Forelimb muscle (tissue), 1 donor: ENCODE data around the gene SCAP. TPM values are rescaled to one million over a fixed set of nuclear protein-coding genes. Genes with fewer than 3 reads are reported as not detected.
"Not testable (repeated sequence)": the region's sequence is repeated elsewhere in the genome, so short reads cannot be mapped to it uniquely, and the experiment has no call there.

Source experiments
- DNase-seq: peaks from one replicate; pipeline ENCODE4 v3.0.0-alpha.2; 2013; ENCODE audit warnings: low read depth
- polyA plus RNA-seq: library from polyadenylated mRNA; unstranded; fragments of 120-200 nt; gene quantifications from one replicate; pipeline ENCODE4 v1.2.1, GENCODE V29; 2013; ENCODE audit not compliant: insufficient read length

SCAP gene
- 40.9 TPM for polyA plus RNA-seq

DNA sequence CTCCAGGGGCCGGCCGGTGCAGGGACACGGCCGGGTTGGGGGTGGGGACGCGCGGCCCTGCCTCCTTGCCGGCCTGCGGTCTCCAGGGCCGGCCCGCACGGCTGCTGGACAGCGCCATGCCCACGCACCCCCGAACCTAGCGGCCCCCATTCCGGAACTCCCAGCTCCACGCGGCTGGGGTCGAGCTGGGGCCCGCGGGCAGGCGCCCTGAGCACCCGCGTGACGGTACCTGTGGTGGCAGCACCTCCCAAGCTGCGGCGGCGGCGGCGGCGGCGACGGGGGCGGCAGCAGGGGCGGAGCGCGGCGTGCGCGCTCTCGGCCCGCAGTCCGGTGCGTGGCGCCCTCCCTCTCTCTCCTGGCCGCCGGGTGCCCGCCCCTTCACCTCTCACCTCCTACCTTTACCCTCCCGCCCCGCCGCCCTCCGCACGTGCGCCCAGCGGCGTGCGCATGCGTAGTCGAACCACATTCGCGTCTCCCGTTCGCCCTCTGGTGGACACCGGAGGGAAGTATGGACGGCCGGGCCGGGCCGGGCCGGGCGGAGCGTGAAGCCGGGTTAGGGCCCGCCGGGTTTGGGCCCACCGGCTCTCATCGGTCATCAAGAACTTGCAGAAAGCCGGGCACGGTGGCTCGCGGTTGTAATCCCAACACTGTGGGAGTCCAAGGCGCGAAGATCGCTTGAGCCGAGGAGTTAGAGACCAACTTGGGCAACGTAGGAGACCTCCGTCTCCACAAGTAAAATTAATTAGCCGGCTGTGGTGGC lies at the start of gene SCAP:
Gene SCAP, minus strand, starts transcription at position 372 of the 760 bp plus-strand sequence. CDS start 32,948 bp downstream, outside the sequence.
- DNase-seq, result peak; percentile 48

DNA sequence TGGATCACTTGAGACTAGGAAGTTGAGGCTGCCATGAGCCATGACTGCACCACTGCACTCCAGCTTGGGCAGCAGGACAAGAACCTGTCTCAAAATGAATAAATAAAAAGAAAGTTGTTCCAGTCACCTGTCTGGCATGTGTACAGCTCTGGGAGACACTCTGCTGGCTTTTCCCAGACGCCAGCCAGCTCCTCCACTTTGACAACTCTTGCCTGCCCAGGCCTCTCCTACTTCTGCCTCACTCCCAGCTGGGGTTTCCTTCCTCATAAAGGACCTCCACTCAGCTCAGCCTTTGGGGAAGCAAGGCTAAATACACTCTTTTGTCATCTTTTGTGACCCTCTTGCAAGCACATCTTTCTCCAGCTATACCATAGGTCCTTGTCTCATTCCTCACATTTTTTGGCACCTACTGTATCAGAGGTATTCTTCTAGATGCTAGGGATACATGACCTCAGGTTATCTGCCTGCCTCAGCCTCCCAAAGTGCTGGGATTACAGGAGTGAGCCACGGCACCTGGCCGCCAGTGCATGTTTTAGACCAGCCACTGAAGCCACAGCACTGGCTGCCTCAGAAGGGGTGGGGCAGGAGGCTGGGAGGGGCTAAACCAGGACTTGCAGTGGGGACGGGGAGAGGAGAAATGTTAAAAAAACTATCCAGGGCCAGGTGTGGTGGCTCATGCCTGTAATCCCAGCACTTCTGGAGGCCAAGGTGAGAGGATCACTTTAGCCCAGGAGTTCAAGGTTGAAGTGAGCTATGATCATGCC lies 47.8 kb upstream of the SCAP start:
- DNase-seq, result no peak

DNA sequence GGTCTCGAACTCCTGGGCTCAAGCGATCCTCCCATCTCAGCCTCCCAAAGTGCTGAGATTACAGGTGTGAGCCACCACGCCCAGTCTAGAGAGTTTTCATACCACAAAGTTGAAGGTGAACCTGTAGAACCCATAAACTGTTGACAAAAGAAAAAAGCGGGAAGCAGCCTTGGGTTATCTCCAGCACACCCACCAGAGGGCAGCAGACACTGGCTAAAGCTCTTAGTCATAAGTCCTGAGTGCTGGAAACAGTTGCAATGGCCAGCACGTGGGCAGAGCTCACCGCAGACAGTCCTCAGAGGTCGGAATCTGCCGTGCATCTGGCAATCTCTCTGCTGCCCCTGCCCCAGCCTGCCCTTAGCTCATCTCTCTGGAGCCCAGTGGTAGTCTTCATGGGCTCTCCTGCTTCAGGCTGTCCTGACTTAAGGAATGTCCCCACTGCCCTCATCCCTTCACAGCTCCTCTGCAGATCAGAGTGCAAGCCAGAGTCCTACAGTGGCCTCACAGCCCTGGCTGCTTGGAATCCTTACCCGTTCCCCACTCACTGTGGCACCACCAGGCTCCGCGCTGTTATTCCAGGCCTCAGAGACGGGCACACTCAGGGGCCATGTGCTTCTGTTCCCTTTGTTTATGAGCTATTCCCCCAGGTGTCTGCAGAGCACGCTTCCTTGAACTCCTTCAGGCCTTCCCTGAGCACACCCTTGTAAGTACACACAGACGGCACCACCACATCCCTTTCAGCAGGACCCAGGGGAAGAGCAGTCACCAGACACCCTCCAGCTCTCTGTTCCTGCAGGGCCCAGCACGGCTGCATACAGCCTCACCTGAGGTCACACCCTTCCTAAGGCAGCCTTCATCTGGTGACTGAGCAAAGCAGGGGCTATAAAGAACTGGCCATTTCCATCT lies 46.6 kb upstream of the SCAP start:
- DNase-seq, result peak; percentile 74

DNA sequence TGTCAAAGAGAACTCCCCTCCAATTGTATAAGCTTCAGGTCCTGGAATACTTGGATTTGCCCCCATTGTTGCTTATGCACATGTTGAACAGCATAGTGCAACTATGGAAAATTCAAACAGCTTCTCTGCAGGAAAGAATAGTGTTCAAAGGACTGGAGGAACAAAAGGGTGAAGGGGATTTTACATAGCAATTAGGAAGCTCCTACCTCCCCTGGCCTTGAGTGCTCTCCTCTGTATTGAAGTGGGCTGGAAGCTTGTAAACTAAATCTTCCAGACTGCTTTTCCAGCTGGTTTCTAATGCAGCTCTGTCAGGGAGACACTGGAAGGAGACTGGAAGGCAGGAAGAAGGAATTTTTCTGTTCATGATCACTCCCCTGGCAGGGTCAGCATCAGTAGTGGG lies 45.0 kb upstream of the SCAP start:
- no peak for DNase-seq

DNA sequence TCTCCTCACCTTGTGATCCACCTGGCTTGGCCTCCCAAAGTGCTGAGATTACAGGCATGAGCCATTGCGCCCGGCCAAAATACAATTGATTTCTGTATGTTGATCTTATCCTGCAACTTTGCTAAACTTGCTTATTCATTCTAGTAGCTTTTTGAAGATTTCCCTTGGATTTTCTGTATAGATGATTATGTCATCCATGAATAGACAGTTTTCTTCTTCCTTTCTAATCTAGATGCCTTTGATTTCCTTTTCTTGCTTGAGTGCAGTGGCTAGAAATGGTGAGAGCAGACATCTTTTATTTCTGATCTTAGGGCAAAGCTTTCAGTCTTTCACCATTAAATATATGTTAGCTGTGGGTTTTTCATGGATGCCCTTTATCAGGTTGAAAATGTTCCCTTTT lies 42.2 kb upstream of the SCAP start:
- DNase-seq, result no peak

DNA sequence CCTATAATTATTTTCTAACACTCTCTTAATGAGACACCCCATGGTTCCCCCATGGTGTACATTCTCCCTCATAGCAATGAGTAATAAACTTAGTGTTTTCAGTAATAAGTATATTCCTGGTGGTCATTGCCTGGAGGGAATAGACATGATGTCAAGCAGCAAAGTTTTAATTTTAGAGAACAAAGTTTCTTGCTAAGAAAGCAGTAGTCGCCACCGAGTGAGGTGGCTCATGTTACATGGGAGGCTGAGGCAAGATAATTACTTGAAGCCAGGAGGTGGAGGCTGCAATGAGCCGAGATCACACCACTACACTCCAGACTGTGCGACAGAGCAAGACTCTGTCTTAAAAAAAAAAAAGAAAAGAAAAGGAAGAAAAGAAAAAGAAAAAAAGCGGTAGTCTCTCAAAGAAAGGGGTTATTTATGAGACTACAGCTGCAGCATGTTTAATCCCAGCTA lies 40.2 kb upstream of the SCAP start:
- no peak for DNase-seq

DNA sequence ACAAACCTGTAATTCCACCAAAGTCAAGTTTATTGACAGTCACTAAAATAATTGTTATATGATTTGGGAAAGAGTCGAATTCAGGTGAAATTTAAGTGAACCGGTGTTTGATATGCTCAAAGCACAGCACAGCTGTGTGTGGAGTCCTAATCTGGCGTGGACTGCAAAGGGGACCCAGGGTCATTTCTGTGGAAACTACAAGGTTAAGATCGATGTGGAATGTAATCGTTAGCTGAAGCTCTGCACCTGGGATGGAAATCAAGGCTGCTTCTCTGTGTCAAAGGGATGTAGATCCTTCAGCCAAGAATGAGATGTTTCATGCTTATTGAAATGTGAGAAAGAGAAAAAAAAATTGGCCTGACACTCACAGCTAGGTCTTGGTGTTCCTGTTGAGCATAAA lies 39.4 kb upstream of the SCAP start:
- no peak for DNase-seq

DNA sequence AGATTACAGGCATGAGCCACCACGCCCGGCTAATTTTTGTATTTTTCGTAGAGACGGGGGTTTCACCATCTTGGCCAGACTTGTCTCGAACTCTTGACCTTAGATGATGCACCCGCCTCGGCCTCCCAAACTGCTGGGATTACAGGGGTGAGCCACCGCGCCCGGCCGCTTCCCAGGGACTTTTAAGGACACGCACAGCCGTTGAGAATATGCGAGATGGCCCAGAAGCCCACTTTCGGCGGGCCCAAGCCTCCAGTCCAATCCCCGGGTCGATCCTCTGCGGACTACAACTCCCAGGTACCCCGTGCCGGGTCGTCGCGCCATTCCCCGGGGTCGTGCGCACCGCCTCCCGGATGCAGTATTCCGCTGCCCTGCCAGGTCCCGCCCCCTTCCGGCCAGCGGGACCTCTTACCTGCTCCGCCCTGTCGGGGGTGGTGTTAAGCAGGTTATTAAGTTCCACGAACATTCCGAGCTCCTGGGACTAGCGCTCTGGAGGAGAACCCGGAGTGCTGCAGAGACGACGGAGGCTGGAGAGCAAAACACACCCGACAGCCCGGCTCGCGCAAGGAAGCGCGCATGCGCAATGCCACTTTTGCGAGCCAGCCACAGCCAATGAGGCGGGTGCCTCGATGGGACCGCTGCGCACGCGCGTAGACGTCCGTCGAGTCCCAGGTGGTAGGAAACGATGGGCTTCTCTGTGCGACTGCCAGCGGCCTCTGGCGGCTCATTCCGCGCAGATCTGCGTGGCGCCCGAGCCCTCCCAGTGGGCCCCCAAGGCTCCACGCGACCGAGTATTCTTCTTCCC lies 37.6 kb upstream of the SCAP start, which contains the start of gene ELP6:
Gene ELP6, minus strand, starts transcription at position 588 of the 805 bp plus-strand sequence. Its CDS starts 122 bp downstream, at position 466.
- DNase-seq, result peak; percentile 89

DNA sequence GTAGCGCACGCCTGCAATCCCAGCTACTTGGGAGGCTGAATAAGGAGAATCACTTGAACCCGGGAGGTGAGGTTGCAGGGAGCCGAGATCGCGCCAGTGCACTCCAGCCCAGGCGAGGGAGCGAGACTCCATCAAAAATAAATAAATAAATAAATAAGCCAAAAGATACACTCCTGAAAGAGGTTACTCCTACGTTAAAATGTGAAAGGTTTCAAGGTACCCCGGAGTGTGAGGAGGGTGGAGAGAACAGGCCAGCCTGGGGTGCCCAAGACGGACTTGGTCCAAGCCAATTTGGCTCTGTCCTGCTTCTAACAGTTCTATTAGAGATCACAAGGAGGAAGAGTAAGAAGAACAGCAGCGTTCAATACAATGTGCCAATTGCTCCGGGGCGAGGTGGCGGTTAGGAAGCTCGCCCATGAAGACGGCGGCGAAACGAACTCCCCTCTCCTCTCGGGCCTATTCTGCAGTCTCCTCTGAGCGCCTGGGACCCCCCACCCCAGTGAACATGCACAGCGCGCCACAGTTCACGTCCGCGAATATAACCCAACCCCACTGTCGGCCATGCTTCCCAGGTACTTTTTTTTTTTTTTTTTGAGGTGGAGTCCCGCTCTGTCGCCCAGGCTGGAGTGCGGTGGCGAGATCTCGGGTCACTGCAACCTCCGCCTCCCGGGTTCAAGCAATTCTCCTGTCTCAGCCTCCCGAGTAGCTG lies 36.8 kb upstream of the SCAP start:
- no peak for DNase-seq

DNA sequence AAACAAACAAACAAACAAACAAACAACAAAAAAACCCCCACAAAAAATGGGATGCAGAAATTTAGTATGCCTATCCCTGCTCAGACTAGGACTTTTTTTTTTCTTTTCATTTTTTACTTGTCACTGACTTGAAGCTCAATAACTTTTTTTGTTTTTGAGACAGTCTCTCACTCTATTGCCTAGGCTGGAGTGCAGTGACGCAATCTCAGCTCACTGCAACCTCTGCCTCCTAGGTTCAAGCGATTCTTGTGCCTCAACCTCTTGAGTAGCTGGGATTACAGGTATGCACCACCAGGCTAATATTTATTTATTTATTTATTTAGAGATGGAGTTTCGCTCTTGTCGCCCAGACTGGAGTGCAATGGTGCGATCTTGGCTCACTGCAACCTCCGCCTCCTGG lies 29.5 kb upstream of the SCAP start:
- DNase-seq, result not testable (repeated sequence)

DNA sequence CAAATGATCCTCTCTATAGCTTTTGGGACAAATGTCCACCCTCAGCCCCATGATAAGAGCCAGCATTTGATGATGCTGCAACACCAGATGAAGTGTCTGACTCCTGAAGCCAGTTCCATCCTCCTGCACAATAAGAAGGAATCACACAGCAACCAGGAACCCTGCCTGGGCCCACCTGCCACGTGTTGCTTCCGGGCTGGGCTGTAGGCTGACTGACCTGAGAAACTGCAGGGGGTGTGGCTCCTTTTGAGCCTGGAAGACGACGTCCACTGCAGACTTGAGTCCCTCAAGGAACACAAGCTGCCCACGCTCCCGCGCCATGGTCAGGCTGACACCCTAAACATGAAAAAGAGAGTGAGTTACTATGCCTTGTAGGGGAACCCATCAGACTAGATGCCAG lies 28.4 kb upstream of the SCAP start:
- no peak for DNase-seq

DNA sequence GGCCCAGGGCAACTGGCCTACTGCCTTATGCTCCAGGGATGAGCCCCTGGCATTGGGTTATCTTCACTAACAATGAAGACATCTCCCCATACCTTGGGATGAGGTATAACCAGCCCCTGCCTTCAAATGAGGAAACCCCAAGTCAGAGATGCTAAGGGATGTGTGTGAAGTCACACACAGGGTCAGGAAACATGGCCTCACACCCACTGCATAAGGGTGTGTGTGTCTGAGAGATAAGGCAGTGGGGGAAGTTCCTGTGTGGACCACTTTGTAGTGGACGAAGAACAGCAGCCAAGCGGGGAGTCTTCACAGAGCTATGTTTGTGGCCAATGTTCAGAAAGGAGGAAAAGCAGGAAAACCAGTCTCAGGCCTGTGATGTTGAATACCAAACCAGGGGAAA lies 27.3 kb upstream of the SCAP start:
- no peak for DNase-seq

DNA sequence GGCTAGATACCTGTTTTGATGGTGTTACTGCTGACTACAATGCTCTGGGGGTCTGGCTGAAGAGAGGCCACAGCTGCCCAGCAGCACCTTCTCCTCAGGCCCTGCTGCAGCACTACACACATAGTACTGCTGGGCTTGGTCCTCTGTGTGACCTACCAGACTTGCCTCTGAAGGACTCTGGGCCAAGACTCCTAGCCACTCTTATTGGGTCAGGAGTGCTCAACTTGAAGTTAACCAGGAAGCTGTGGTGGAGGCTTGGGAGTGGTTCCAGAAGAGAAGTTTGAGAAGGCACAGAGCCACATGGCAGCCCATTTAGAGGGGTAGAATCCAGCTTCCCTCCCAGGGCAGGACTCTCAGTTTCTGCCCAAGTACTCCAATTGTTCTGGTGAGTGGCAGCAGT lies 21.2 kb upstream of the SCAP start:
- DNase-seq, result no peak

DNA sequence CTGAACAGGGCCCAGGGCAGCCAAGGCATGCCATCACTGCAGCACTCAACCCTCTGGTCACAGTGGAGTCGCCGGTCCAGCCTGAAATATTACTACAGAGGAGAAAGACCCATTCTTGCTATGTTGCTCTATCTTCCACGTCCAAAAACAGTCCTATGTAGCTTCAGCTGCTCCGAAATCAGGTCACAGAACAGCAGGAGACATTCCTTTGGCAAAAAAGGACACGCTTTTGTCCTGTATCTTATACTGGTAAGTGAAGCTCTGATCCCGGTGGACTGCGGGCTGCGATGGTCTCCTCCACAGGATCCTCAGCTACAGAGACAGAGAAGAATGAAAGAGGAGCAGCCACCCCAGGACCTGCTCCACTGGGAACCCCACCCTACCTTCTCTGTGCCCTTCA lies 20.1 kb upstream of the SCAP start:
- DNase-seq, result no peak

DNA sequence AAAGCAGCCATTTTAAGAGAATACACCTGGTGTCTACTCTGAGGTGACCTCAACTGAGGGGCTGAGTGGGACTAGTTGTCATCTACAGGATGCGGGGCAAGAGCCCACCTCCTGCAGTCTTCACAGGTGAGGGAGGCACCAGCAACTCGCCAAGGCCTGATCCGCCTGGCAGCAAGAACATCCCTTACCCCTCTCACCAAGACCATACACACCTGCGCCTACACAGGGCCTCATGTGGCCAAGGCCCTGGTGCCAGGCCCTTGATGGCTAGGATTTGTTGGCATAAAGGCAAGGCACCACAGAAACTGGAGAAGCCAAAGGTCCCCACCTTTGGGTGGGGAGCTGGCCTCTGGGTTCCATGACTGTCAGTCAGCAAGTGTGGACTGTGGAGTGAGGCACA lies 19.4 kb upstream of the SCAP start:
- no peak for DNase-seq

DNA sequence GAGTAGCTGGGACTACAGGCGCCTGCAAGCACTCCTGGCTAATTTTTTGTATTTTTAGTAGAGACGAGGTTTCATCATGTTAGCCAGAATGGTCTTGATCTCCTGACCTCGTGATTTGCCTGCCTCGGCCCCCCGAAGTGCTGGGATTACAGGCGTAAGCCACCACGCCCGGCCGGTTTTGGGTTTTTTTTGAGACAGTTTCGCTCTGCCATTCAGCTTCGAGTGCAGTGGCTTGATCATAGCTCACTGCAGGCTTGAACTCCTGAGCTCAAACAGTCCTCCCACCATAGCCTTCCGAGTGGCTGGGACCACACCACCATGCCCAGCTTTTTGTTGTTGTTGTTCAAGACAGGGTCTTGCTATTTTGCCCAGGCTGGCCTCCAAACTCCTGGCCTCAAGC lies 16.0 kb upstream of the SCAP start:
- no peak for DNase-seq

DNA sequence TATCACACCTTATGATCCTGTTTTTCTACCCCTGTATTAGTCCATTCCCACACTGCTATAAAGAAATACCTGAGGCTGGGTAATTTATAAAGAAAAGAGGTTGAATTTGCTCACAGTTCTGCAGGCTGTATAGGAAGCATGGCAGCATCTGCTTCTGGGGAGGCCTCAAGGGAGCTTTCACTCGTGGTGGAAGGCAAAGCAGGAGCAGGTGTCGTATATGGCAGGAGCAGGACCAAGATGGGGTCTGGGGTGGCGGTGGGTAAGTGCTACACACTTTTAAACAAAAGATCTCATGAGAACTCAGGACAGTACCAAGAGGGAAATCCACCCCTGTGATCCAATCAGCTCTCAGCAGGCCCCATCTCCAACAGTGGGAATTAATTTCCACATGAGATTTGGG lies 15.4 kb upstream of the SCAP start:
- no peak for DNase-seq

DNA sequence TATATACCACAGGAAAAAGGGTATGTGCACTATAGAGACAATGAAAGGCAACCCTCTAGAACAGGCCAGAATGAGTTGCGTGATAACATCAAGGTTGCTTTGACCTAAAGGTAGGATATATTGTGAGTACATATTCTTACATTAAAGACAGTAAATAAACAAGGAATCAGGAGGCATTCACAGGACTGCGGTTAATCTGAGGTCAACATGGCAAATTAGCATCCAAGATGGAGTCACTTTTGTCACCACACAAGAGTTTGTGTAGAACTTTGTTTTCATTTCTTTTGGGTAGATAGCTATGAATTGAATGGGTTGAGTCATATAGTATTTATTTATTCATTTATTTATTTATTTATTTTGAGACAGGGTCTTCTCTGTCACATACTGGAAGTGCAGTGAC lies 11.5 kb upstream of the SCAP start:
- no peak for DNase-seq

DNA sequence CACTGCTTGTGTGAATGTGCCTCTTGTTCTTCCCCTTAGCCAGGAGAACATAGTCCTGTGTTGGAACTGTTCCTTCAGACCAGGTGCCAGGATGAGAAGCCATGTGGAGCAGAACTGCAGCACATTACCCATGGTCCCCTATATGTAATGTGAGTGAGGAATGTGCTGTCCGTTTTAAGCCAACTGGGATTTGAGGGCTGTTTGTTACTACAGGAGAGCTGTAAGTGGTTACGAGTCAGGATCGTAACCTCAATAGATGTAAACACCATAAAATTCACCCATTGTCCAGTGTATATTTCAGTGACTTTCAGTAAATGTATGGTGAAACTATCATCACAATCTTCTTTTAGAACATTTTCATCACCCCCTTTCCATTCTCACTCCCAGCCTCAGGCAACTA lies 10.1 kb upstream of the SCAP start:
- DNase-seq, result no peak

DNA sequence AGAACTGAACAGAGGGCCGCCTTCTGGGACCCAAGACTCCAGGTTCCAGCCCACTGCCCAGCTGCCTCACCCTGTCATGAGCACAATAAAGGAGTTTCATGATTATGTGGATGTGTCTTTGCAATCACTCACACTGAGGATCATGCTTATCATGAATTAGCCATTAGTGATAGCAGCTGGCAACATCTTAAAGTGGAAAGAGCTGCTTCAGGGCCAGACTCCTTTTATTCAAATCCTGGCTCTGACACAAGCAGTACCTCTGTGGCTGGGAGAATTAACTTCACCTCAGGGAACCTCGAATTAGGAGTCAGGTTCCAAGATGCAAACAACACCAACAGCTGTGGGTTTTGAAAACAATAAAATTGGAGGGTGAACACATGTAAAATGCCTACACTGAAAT lies 6.6 kb upstream of the SCAP start:
- DNase-seq, result no peak
